Activated CD4-positive, alpha-beta memory T cell treated with anti-CD3 and anti-CD28 coated beads, Interleukin-2, amount 10 ng/mL, durations not matched to agents 7 days and 5 days (primary cell): ENCODE data around the gene ALK. TPM values are rescaled to one million over a fixed set of nuclear protein-coding genes. Genes with fewer than 3 reads are reported as not detected.

Experiments
- CTCF ChIA-PET: fragments of 350-600 bp; sonication (Branson Sonifier 250); formaldehyde crosslinking; loops from one replicate; lab custom pipeline; 2021; ENCODE audit warnings: antibody characterized with exemption, inconsistent platforms; lab: Charles Lee
- POLR2A ChIA-PET: fragments of 350-600 bp; sonication (Branson Sonifier 250); formaldehyde crosslinking; loops from one replicate; lab custom pipeline; 2021; ENCODE audit warnings: antibody characterized with exemption; lab: Charles Lee
- DNase-seq: peaks from one replicate; pipeline ENCODE4 v3.0.0-alpha.2; 2020
- H3K27ac Mint-ChIP-seq: one replicate; pipeline ENCODE4 v1.8.0; 2021; ENCODE audit warnings: mild to moderate bottlenecking, mixed read lengths
- H3K27me3 Mint-ChIP-seq: one replicate; pipeline ENCODE4 v1.8.0; 2021; ENCODE audit warnings: mixed read lengths
- H3K36me3 Mint-ChIP-seq: one replicate; pipeline ENCODE4 v1.8.0; 2021; ENCODE audit warnings: low read depth, mixed read lengths
- H3K4me1 Mint-ChIP-seq: one replicate; pipeline ENCODE4 v1.8.0; 2021; ENCODE audit warnings: mixed read lengths
- H3K4me3 Mint-ChIP-seq: one replicate; pipeline ENCODE4 v1.8.0; 2021; ENCODE audit warnings: mild to moderate bottlenecking, mixed read lengths
- H3K9me3 Mint-ChIP-seq: one replicate; pipeline ENCODE4 v1.8.0; 2021; ENCODE audit warnings: mixed read lengths
- total RNA-seq, 2 experiments: library from RNA; stranded (reverse); gene quantifications; one replicate each; pipeline ENCODE4 v1.2.3, GENCODE V29; 2021

ALK gene
- total RNA-seq, 2 experiments from 2014 or later, result not detected

DNA sequence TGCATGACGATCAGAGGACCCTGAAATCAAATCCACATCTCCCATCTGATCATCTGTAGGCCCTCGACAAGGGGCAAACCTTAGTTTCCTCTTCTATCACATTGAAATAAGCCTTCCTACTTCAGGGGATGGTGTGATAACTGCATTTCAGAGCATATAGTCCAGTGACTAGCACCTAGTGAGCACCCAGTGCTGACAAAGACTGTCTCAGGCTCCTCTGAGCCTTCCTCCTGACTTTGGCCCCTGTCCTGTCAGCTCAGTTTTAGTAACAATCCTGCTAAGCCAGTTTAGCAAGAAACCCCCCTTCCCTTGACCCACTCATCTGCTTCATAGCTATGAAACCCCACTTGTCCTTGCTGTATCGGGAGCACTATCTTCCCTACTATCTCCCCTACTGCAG, 304.0 kb downstream of the ALK start:
- ChIA-PET POLR2A (no interaction called here), CTCF (no interaction called here)
- Mint-ChIP-seq H3K36me3 (no peaks in the 10 kb centered on the region), H3K27me3 (no peaks in the 10 kb centered on the region), H3K9me3 (no peaks in the 10 kb centered on the region), H3K4me1 (no peaks in the 10 kb centered on the region), H3K27ac (no peak overlapping the region), H3K4me3 (no peak overlapping the region)
- no peak for DNase-seq

DNA sequence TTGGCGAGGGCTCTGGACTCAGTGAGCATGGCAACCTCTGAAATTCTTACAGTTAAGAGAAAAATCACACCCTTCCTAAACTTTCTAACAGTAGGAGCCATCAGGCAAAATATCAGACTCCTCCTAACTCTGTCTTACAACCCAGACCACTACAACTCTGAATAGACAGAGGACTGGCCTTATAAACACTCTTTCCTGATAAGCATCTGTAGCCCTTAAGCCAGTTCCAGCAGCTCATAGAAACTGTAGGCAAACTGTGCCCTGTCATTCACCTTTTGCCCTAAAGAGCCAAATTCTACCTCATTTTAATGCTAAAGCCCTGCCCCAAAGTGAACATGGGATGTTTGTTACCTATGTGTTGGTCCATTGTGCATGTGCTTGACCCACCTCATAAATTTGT, 304.8 kb downstream of the ALK start:
- H3K36me3 Mint-ChIP-seq, result no peaks in the 10 kb centered on the region
- no peak overlapping the region for H3K27ac Mint-ChIP-seq
- H3K4me1 Mint-ChIP-seq, result no peaks in the 10 kb centered on the region
- no peak for DNase-seq
- no peak overlapping the region for H3K4me3 Mint-ChIP-seq
- no peaks in the 10 kb centered on the region for H3K9me3 Mint-ChIP-seq
- POLR2A ChIA-PET, result no interaction called here
- CTCF ChIA-PET, result no interaction called here
- H3K27me3 Mint-ChIP-seq, result no peaks in the 10 kb centered on the region

DNA sequence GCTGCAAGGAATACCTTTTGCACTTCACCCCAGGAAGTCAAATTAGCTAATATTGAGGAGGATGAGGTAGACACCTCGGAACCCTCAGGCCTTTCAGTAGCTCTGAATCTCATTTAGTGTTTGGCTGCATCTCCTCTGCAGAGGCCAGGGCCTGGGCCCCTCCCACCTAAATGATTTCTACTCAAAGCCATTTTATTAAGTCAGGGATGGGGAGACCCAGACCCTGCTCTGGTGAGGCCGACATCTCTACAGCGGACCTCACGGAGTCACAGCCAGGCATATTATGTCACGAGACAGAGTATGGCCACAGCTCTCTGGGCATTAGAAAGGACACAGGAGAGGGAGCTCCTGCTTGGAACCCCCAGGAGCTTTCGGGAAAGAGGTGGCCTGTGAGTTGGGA, 305.5 kb downstream of the ALK start:
- ChIA-PET POLR2A (no interaction called here), CTCF (no interaction called here)
- Mint-ChIP-seq H3K4me3 (no peak overlapping the region), H3K4me1 (no peaks in the 10 kb centered on the region), H3K9me3 (no peaks in the 10 kb centered on the region), H3K27ac (no peak overlapping the region), H3K27me3 (no peaks in the 10 kb centered on the region), H3K36me3 (no peaks in the 10 kb centered on the region)
- DNase-seq, result no peak

DNA sequence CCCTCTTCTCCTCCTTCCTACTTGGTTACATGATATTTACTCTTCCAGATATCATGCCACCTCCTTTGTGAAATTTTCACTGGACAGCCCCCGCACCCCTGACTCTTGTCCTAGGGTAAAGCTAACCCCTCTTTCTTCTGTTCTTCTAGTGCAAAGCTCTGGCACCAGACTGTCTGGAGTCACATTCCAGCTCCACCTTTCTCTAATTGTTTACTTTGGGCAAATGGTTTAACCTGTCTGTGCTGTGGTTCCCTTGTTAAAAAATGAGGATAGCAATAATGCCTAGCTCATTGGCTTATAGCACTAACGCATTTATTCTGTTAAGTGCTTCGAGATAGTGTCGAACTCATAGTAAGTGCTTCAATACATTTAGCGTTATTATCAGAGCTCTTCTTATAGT, 306.2 kb downstream of the ALK start:
- CTCF ChIA-PET, result no interaction called here

DNA sequence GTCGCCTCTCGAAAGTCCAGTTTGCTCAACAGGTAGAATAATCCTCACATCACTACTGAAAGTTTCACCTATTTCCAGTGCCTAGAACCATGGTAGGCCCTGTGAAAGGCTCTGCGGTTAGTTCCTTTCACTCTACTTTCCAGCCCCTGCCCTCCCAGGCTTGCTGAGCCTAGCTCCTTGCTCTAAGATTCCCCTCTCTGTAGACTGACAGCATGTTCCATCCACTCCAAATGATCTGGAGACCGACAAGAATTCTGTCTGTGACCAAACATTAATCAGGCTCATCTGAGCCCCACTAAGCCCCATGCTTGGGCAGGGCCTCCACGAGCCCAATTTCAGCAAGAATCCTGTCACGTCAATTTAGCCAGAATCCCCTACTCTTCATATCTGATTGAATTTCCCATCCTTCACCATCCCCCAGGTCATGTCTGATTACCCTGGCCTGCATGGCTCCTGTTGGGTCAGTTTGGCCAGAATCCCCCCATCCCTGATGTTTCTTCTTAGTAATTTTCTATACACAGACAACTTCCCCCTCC, 307.0 kb downstream of the ALK start:
- no peak overlapping the region for H3K4me3 Mint-ChIP-seq
- no peak for DNase-seq
- no peaks in the 10 kb centered on the region for H3K4me1 Mint-ChIP-seq
- ChIA-PET CTCF (no interaction called here), POLR2A (no interaction called here)
- no peak overlapping the region for H3K27ac Mint-ChIP-seq
- H3K9me3 Mint-ChIP-seq, result no peaks in the 10 kb centered on the region
- H3K36me3 Mint-ChIP-seq, result no peaks in the 10 kb centered on the region
- H3K27me3 Mint-ChIP-seq, result no peaks in the 10 kb centered on the region

More for the DNA sequence above, 306.2 kb downstream of the ALK start:
- POLR2A ChIA-PET, result no interaction called here
- Mint-ChIP-seq H3K4me3 (no peak overlapping the region), H3K36me3 (no peaks in the 10 kb centered on the region), H3K27me3 (no peaks in the 10 kb centered on the region), H3K9me3 (no peaks in the 10 kb centered on the region), H3K4me1 (no peaks in the 10 kb centered on the region), H3K27ac (no peak overlapping the region)
- DNase-seq, result no peak

DNA sequence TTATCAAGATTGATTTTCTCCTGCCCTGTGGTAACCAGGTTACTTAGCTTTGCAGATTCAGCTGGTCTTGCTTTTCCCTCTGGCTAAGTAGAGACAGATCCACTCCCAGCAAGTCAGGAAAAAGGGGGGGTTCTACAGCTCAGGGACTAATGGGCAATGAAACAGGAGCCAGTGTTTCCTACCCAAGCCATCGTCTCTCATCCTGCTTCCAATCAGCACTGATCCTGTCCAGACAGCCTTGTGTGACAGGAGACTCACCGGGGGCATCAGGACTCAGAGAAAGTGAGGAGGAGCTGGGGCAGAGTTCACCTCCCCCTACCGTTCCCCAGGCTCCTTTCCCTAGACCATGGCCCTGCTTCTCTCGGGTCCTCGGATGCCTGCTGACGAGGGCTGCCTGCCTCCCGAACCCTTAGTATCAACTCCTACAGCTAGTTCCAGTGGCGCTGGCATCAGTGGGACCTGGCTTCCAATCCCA, 307.6 kb downstream of the ALK start:
- no peaks in the 10 kb centered on the region for H3K4me1 Mint-ChIP-seq
- no peaks in the 10 kb centered on the region for H3K36me3 Mint-ChIP-seq
- no peaks in the 10 kb centered on the region for H3K9me3 Mint-ChIP-seq
- ChIA-PET CTCF (no interaction called here), POLR2A (no interaction called here)
- DNase-seq, result no peak
- H3K27me3 Mint-ChIP-seq, result no peaks in the 10 kb centered on the region
- H3K4me3 Mint-ChIP-seq, result no peak overlapping the region
- no peak overlapping the region for H3K27ac Mint-ChIP-seq

DNA sequence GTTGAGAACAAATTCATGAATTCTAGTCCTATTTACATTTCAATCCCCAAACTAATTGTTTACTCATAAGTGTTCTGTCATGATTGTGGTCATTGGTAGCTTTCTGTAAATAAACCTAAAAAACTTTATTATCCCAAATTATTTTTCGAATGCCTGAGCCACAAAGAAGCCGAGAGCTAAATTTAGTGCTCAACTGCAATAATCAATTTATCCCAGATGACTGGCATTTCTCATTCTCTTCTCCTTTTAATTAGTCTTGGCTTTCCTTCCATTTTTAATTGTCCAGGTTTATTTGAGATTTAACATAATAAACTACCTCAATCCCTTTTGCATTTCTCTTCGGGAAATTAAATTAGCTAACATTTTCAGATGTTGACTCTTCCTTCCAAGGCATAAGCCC, 308.3 kb downstream of the ALK start:
- no peak for DNase-seq
- Mint-ChIP-seq H3K4me3 (no peak overlapping the region), H3K36me3 (no peaks in the 10 kb centered on the region), H3K9me3 (no peaks in the 10 kb centered on the region), H3K27me3 (no peaks in the 10 kb centered on the region), H3K27ac (no peak overlapping the region), H3K4me1 (no peaks in the 10 kb centered on the region)
- POLR2A ChIA-PET, result no interaction called here
- CTCF ChIA-PET, result no interaction called here

DNA sequence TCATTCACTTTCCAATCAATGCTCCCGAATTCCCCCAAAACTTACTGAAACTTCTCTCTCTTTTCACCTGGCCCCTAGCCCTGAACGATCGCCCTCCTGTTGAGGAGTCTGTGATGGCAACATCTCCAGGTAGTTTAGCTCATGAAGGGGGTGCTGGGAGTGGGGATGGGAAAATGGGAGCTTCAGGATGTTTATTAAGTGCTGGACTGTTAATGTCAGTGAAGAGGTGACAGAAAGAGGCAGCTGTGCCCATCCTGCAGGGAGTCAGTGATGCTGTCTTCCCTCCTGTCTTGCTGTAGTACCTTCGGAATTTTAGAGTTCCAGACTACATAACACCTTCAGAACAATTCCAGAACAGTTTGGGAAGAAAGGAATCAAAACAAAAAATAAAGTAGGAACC, 308.8 kb downstream of the ALK start:
- no peak overlapping the region for H3K27ac Mint-ChIP-seq
- ChIA-PET CTCF (no interaction called here), POLR2A (no interaction called here)
- no peaks in the 10 kb centered on the region for H3K9me3 Mint-ChIP-seq
- no peak for DNase-seq
- H3K27me3 Mint-ChIP-seq, result no peaks in the 10 kb centered on the region
- no peaks in the 10 kb centered on the region for H3K4me1 Mint-ChIP-seq
- no peak overlapping the region for H3K4me3 Mint-ChIP-seq
- H3K36me3 Mint-ChIP-seq, result no peaks in the 10 kb centered on the region

DNA sequence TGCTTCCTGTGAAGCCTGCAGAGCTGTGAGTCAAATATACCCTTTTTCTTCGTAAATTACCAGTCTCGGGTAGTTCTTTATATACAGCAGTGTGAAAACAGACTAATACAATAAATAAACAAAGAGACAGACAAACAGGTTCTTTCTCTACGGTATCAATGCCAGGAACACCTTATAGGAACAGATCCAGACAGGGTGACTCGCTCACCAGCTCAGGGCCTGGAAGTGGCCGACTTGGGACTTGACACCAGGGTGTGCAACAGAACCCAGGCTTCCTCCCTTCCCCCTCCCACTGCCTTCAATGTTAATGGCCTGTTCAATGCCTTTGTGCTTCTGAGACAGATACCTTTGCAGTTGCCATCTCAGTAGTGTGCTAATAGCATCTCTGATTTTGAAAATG, 309.5 kb downstream of the ALK start:
- ChIA-PET CTCF (no interaction called here), POLR2A (no interaction called here)
- Mint-ChIP-seq H3K9me3 (no peaks in the 10 kb centered on the region), H3K36me3 (no peaks in the 10 kb centered on the region), H3K27ac (no peak overlapping the region), H3K27me3 (no peaks in the 10 kb centered on the region), H3K4me1 (peaks cover 3% of the 10 kb centered on the region), H3K4me3 (no peak overlapping the region)
- DNase-seq, result no peak

DNA sequence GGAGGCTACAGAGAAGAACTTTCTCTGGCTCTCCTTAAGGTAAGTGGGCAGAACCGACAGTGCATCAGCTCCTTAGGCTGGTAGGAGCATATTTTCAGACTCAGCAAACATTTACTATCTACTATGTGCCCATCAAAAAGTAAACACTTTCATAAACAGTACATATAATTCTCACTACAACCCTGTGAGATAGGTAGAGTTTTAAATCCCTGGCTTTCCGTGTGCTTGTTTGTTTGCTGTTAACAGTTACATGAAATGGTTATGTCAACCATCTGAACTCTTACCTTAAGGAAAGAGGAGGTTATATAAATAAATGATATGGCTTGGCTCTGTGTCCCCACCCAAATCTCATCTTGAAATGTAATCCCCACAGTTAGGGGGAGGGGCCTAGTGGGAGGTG, 310.1 kb downstream of the ALK start:
- no peak overlapping the region for H3K27ac Mint-ChIP-seq
- no peaks in the 10 kb centered on the region for H3K36me3 Mint-ChIP-seq
- no peaks in the 10 kb centered on the region for H3K9me3 Mint-ChIP-seq
- ChIA-PET CTCF (no interaction called here), POLR2A (no interaction called here)
- peaks cover 3% of the 10 kb centered on the region for H3K4me1 Mint-ChIP-seq
- no peaks in the 10 kb centered on the region for H3K27me3 Mint-ChIP-seq
- no peak overlapping the region for H3K4me3 Mint-ChIP-seq
- no peak for DNase-seq

DNA sequence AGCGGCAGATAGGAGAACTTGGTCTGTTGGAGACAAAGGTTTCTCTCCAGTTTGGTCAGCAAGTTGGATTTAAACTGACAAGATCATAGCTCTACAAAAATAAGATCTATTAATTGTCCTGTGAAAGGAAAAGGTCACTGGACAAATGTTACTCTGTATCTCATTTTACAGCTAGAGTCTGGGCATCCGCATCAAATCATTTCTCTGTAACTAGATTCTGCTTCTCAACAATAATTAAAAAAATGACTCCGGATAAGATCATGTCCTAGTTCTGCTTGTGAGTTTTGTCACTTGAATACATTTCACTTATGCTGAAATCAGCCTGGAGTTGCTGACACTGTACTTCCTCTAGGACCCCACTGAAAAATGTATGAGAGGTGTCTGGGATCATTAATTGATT, 310.8 kb downstream of the ALK start:
- Mint-ChIP-seq H3K27ac (no peak overlapping the region), H3K36me3 (no peaks in the 10 kb centered on the region), H3K4me3 (no peak overlapping the region), H3K4me1 (peaks cover 3% of the 10 kb centered on the region), H3K9me3 (no peaks in the 10 kb centered on the region), H3K27me3 (no peaks in the 10 kb centered on the region)
- ChIA-PET POLR2A (no interaction called here), CTCF (no interaction called here)
- DNase-seq, result no peak

DNA sequence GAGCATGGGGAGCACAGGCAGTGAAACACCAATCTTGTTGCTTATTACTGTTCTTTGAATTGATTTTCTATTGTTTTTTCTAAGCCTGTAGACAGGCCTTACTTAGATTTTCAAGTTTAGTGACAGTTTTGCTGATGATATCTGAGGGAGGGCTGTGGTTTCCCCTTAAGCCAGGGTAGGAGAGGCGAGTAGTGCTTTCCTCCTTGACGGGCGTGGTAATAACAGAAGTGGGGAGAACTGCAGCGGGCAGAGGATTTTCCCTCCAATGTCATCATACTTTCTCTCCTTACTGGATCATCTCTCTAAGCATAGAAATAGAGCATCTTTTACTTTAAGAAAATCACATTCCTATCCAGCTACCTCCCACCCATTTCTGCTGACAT, 314.4 kb downstream of the ALK start:
- Mint-ChIP-seq H3K9me3 (no peaks in the 10 kb centered on the region), H3K36me3 (no peaks in the 10 kb centered on the region), H3K4me1 (peaks cover 3% of the 10 kb centered on the region), H3K27me3 (no peaks in the 10 kb centered on the region), H3K4me3 (no peak overlapping the region), H3K27ac (no peak overlapping the region)
- ChIA-PET CTCF (no interaction called here), POLR2A (no interaction called here)
- DNase-seq, result no peak

DNA sequence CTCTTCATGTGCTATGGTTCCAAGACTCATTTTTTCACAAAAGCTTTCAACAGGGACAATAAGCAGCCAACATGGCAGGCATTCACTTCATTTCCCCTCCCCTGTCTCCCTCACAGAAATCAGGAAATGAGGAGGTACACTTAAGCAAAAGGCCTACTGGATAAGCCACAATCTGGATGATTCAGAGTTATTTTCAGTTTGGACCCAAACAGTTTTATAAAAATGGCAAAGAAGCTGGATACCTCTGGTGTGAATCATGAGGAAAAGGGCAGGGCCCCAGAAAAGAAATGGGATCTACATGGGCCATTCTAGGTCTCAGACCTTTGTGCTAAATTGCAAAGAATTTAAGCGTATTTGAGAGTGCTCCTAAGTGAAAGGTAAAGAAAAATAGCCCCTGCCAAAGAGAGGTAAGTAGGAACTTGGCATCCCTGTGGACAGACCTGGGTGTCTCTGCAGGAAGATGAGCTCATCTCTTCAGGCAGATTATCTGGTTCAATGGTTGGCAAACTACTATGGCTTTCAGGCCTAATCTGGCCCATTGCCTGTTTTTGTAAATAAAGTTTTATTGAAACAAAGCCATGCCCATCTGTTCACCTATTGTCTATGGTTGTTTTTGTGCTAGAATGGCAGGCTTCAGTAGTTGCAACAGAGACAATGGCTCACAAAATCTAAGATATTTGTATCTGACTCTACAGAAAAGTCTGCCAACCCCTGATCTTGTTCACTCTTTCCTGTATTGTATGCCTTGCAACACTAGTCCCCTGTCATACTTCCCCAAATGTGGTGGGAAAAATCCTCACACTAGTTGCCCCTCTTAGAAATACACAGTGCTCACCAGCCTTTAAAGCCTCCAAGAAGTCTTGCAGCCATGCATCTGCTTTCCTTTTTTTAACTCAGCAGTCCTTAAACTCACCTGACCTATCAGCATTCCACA, 315.0 kb downstream of the ALK start:
- no peaks in the 10 kb centered on the region for H3K36me3 Mint-ChIP-seq
- no peaks in the 10 kb centered on the region for H3K9me3 Mint-ChIP-seq
- ChIA-PET CTCF (no interaction called here), POLR2A (no interaction called here)
- H3K4me3 Mint-ChIP-seq, result no peak overlapping the region
- H3K27me3 Mint-ChIP-seq, result no peaks in the 10 kb centered on the region
- H3K4me1 Mint-ChIP-seq, result peaks cover 3% of the 10 kb centered on the region
- no peak for DNase-seq
- H3K27ac Mint-ChIP-seq, result no peak overlapping the region

DNA sequence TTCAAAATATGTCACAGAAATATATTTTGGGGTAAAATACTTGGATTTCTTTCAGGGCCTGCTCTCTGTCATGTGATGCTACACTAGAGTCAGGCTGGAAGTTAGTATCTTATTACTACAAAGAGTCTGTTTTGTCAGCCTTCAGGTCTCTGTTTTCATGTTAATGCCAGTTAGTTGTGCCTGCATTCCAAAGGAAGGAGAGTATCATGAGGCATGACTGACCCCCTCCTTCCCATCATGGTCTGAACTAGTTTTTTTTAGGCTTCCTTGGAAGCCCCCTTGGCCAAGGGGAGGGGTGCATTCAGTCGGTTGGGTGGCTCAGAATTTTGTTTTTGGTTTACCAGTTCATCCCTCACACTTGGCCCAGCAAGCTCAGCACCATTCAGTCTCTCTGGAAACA, 318.0 kb downstream of the ALK start:
- Mint-ChIP-seq H3K27ac (no peak overlapping the region), H3K9me3 (no peaks in the 10 kb centered on the region), H3K4me1 (peaks cover 3% of the 10 kb centered on the region), H3K27me3 (no peaks in the 10 kb centered on the region), H3K4me3 (no peak overlapping the region), H3K36me3 (no peaks in the 10 kb centered on the region)
- ChIA-PET CTCF (no interaction called here), POLR2A (no interaction called here)
- DNase-seq, result no peak
